Common myeloid progenitor, CD34-positive (primary cell): ENCODE results near the gene PARS2.

ENCODE experiments used
- CTCF ChIA-PET: fragments of 350-600 bp; sonication (Branson Sonifier 250); formaldehyde crosslinking; loops from one replicate; lab custom pipeline; 2021; ENCODE audit warnings: antibody characterized with exemption; lab: Charles Lee
- POLR2A ChIA-PET: fragments of 350-600 bp; sonication (Branson Sonifier 250); formaldehyde crosslinking; loops from one replicate; lab custom pipeline; 2021; ENCODE audit warnings: antibody characterized with exemption; lab: Charles Lee
- DNase-seq, 3 donors: peaks; one replicate each; pipeline versions ENCODE4 v3.0.0 to v3.0.0-alpha.2; 2013
- H3K27ac ChIP-seq, 2 experiments: 1 replicate in 1 of 2; 2 replicates in 1 of 2; pipeline ENCODE4 v1.7.0; 2013; ENCODE audit warnings: inconsistent platforms in 2 of 2, low read length in 2 of 2, mild to moderate bottlenecking in 2 of 2, low read depth in 1 of 2, moderate library complexity in 1 of 2; ENCODE audit not compliant: severe bottlenecking in 2 of 2, insufficient read depth in 1 of 2, poor library complexity in 1 of 2
- H3K27me3 ChIP-seq, 5 experiments: replicated peaks in 2 of 5; 1 replicate in 3 of 5; 2 replicates in 2 of 5; pipeline versions ENCODE4 v1.6.1 to v1.7.0; 2013; ENCODE audit warnings: low read length in 4 of 5, mild to moderate bottlenecking in 2 of 5, moderate library complexity in 2 of 5, inconsistent platforms in 1 of 5; ENCODE audit not compliant: insufficient read depth in 5 of 5, control insufficient read depth in 4 of 5
- H3K36me3 ChIP-seq, 4 experiments: 1 replicate in 2 of 4; 2 replicates in 2 of 4; pipeline versions ENCODE4 v1.6.1 to v1.7.0; 2013; ENCODE audit warnings: low read length in 3 of 4, control low read depth in 1 of 4, mild to moderate bottlenecking in 1 of 4; ENCODE audit not compliant: control insufficient read depth in 4 of 4, insufficient read depth in 4 of 4
- H3K4me1 ChIP-seq, 4 experiments: 1 replicate in 3 of 4; 2 replicates in 1 of 4; pipeline versions ENCODE4 v1.6.1 to v1.7.1; 2013; ENCODE audit warnings: low read length in 3 of 4, mild to moderate bottlenecking in 3 of 4, control low read depth in 1 of 4, inconsistent platforms in 1 of 4, moderate library complexity in 1 of 4; ENCODE audit not compliant: control insufficient read depth in 4 of 4, insufficient read depth in 4 of 4; ENCODE audit errors: control extremely low read depth in 1 of 4
- H3K4me3 ChIP-seq, 7 experiments: 1 replicate in 4 of 7; 2 replicates in 3 of 7; pipeline versions ENCODE4 v1.5.1 to v1.7.0; 2013; ENCODE audit warnings: mild to moderate bottlenecking in 7 of 7, low read length in 6 of 7, moderate library complexity in 6 of 7, inconsistent platforms in 2 of 7, low read depth in 2 of 7, control low read depth in 1 of 7; ENCODE audit not compliant: insufficient read depth in 4 of 7, control insufficient read depth in 1 of 7; ENCODE audit errors: extremely low read depth in 1 of 7
- H3K9me3 ChIP-seq, 5 experiments: 1 replicate in 4 of 5; 2 replicates in 1 of 5; pipeline versions ENCODE4 v1.6.1 to v1.7.1; 2013; ENCODE audit warnings: low read length in 4 of 5, mild to moderate bottlenecking in 2 of 5, inconsistent platforms in 1 of 5, low read depth in 1 of 5, moderate library complexity in 1 of 5; ENCODE audit not compliant: control insufficient read depth in 4 of 5, insufficient read depth in 2 of 5; ENCODE audit errors: control extremely low read depth in 1 of 5
- WGBS: methylation state at CpG from one replicate; pipeline ENCODE4 v1.1.5; 2013; ENCODE audit not compliant: insufficient coverage; 5-methylcytosine and 5-hydroxymethylcytosine counted together

Gene PARS2

DNA sequence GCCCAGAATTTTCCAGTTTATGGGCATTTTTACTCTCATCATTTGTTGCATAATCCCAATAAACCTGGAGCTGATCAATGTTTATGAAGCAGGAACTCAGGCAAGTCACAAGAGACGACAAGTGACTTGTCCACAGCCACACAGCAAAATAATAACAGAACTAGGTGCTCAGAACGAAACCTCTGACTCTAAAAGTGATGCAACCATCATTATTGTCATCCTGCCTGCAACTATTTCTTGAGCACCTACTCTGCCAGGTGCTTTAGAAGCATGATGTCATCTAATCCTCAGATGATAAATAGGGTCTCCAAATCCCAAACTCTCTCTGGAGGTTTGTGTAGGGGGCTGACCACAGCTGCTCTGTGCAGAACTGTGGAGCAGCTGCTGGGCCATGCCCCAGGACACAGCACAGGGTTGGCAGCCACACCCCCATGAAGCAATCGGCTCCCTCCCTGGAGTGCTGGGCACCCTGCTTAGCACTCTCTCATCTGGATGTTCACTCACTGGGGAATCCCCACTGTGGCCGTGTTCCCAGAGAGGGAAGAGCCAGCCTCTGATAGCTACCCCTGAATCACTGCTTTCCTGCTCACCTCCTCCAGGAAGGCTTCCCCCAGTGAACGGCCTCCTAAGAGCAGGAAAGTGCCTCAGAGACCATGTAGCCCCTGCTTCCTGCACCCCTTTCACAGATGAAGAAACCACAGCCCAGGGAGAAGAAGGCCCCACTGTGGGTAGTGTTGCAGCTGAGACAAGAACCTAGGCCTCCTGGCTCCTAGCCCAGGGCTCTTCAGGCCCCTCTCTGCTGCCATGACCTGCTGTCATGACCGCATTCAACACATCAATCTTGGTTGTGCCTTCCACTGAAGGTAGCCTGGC lies 34.7 kb upstream of the PARS2 start:
- ChIA-PET POLR2A (no interaction called here), CTCF (interaction anchor here (1.8 kb wide), 1 partner anchor 13 kb away, joined by 4 read pairs; no protein-coding TSS in a partner anchor)
- no peak overlapping the region for H3K27ac ChIP-seq
- peaks cover 3 to 38% (median 22%) of the 10 kb centered on the region in 4 experiments for H3K4me1 ChIP-seq
- no peaks in the 10 kb centered on the region for H3K36me3 ChIP-seq
- DNase-seq: no peak
- H3K9me3 ChIP-seq: no peaks in the 10 kb centered on the region
- no peak overlapping the region for H3K4me3 ChIP-seq
- H3K27me3 ChIP-seq: peaks cover 0 to 3% (median 0%) of the 10 kb centered on the region in 5 experiments
- 84% methylated on average over 4 of the region's 6 CpGs for WGBS

DNA sequence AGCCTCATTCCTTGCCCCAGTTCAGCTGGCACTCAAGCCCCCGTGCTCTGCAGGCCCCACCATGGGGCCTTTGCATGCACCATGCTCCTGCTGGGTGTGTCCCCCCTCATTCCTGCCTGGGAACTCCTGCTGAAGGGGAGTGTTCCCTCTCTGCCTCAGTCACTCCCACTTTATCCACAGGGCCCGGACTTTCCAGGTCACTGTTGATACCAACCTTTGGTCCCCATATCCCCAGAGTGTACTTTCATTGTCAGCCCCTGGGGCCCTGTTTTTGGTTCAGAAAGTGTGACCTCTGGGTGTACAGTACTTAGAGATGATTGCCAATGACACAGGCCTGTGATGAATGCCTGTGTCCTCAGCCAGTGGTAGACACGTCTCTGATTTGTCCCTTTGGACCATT lies 33.9 kb upstream of the PARS2 start:
- 100% methylated on average over 2 of the region's 3 CpGs for WGBS
- no peak overlapping the region for H3K4me3 ChIP-seq
- ChIA-PET CTCF (interaction anchor here (1.8 kb wide), 1 partner anchor 13 kb away, joined by 4 read pairs; no protein-coding TSS in a partner anchor), POLR2A (no interaction called here)
- no peaks in the 10 kb centered on the region for H3K9me3 ChIP-seq
- H3K36me3 ChIP-seq: no peaks in the 10 kb centered on the region
- H3K4me1 ChIP-seq: peaks cover 3 to 38% (median 22%) of the 10 kb centered on the region in 4 experiments
- no peak overlapping the region for H3K27ac ChIP-seq
- DNase-seq: no peak
- H3K27me3 ChIP-seq: peaks cover 0 to 3% (median 0%) of the 10 kb centered on the region in 5 experiments

DNA sequence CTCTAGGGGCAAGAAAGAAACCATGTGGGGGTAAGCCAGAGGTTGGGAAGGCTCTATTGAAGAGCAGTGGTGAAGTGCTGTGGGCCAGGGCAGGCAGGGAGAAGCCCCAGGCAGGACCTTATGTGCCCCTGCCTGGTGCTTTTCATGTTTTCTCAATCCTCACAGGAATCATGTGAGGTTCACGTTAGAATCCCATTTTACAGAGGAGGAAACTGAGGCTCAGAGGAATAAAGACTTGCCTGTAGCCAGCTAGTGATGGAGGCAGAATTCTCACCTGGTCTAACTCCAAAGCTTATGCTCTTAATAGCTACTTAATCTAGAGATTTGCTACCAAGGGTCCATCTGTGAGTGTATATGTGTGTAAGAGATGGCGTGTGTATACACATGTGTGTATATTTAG lies 32.6 kb upstream of the PARS2 start:
- Histone ChIP-seq H3K36me3 (no peaks in the 10 kb centered on the region), H3K27me3 (peaks cover 0 to 3% (median 0%) of the 10 kb centered on the region in 5 experiments), H3K4me1 (peaks cover 3 to 37% (median 21%) of the 10 kb centered on the region in 4 experiments), H3K4me3 (no peak overlapping the region), H3K9me3 (peaks cover 0 to 3% (median 0%) of the 10 kb centered on the region in 5 experiments), H3K27ac (no peak overlapping the region)
- DNase-seq: no peak
- ChIA-PET CTCF (no interaction called here), POLR2A (no interaction called here)
- 89% methylated on average over 1 of the region's 2 CpGs for WGBS

DNA sequence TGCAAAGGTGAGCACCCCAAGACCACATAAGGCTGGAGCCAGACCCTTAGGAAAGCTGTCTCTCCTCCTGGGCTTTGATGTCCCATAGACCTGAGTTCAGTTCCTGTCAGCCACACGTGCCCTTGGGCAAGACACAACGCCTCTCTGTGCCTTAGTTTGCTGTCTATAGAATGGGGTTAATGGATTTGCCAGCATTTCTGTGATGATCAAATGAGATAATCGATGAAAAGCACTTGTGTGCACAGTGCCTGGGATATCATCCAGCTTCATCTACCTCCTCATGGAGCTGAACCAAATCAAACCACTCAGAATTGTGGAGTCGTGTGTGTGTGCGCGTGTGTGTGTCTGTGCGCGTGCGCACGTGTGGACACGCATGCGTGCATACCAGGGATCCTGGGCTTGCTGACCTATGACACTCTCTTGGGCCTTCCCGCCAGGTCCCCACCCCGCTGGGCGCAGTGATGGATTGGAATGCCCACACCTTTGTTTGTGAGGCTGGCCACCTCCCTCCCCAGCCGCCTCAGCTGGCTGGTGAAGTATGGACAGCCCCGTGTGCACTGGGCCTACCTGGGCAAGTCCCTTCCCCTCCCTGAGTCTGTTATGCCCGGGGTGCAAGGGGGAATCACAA lies 31.6 kb upstream of the PARS2 start:
- CTCF ChIA-PET: interaction anchor here (1.5 kb wide), 1 partner anchor 122 kb away, joined by 3 read pairs; no protein-coding TSS in a partner anchor
- WGBS: 99% methylated on average over 16 of the region's 18 CpGs
- Histone ChIP-seq H3K27ac (no peak overlapping the region), H3K4me1 (peaks cover 0 to 28% (median 15%) of the 10 kb centered on the region in 4 experiments), H3K9me3 (peaks cover 0 to 5% (median 0%) of the 10 kb centered on the region in 5 experiments), H3K27me3 (no peaks in the 10 kb centered on the region), H3K4me3 (no peak overlapping the region), H3K36me3 (no peaks in the 10 kb centered on the region)
- no peak for DNase-seq
- POLR2A ChIA-PET: no interaction called here

DNA sequence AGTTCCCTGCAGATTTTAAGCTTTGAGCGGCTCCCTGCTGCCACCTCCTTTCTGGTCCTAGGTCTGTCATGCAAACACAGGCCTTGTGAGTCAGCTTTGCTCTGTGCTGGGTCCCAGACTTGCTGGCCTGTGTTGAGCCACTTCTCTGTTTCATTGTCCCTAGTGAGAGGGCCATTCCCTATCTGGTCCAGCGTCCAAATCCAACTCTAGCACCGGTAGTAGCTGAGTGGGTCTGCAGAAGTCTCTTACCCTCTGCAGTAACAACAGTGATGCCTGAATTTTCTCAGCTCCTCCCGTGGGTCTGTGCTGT lies 31.0 kb upstream of the PARS2 start:
- H3K27ac ChIP-seq: no peak overlapping the region
- H3K4me1 ChIP-seq: peaks cover 0 to 21% (median 10%) of the 10 kb centered on the region in 4 experiments
- peaks cover 0 to 5% (median 0%) of the 10 kb centered on the region in 5 experiments for H3K9me3 ChIP-seq
- WGBS: 100% methylated on average over 3 of the region's 4 CpGs
- no peaks in the 10 kb centered on the region for H3K36me3 ChIP-seq
- CTCF ChIA-PET: interaction anchor here (1.5 kb wide), 1 partner anchor 121 kb away, joined by 3 read pairs; no protein-coding TSS in a partner anchor
- DNase-seq: no peak
- POLR2A ChIA-PET: no interaction called here
- H3K4me3 ChIP-seq: no peak overlapping the region
- no peaks in the 10 kb centered on the region for H3K27me3 ChIP-seq

DNA sequence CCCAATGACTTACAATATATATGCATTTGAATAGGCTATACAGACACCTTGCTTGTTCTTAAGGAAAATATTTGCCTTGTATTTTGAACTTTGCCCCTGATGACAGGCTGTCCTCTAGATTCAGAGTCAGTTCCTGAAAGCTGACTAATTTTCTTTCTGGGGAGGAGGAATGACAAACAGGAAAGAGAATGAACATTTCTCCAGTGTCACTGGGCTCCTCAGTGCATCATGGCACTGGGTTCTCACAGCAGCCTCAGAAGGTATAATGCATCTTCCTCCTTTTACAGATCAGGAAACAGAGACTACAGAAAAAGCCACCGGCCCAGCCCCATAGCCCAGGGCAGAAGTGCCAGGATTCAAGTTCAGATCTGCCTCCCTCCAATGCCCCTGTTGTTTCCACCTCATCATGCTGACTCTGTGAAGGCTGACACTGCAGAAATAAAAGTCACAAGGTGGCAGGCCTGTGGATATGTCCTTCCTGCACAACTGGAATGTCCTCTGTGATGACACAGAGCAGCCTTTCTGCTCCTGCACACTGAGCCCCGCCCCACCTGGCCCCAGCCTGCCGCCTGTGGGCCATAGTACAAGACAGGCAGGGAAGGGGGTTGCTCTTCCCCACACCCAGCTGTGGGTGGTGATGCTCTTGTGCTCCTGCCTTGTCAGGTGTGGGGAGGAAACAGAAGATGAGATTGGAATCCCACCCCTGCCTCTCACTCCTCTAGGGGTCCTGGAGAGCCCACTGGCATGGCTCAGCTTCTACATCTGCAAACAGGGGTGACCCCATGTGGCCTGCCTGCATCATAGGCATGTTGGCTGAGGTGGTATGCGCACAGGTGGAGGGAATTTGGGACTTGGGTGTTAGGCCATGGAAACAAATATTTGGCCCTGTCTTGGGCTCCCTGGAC lies 30.4 kb upstream of the PARS2 start:
- H3K27me3 ChIP-seq: no peaks in the 10 kb centered on the region
- CTCF ChIA-PET: interaction anchor here (0.7 to 1.5 kb wide), 4 partner anchors 13 to 300 kb away, joined by 3 read pairs; no protein-coding TSS in a partner anchor

More for the DNA sequence above, 30.4 kb upstream of the PARS2 start:
- POLR2A ChIA-PET: interaction anchor here (0.6 kb wide), 1 partner anchor 544 kb away, joined by 3 read pairs; no protein-coding TSS in a partner anchor
- Histone ChIP-seq H3K9me3 (peaks cover 0 to 5% (median 0%) of the 10 kb centered on the region in 5 experiments), H3K4me1 (peaks cover 0 to 15% (median 8%) of the 10 kb centered on the region in 4 experiments), H3K4me3 (no peak overlapping the region), H3K36me3 (no peaks in the 10 kb centered on the region), H3K27ac (no peak overlapping the region)
- 67% methylated on average over 3 of the region's 4 CpGs for WGBS
- peak in 2 of 3 donors; percentile 34 to 36 for DNase-seq
